ENCODE data around the gene NCBP3.
A peak's percentile ranks its signal among the peaks of the same experiment; 100 is the strongest.
"Not testable (repeated sequence)": the region's sequence is repeated elsewhere in the genome, so short reads cannot be mapped to it uniquely, and the experiment has no call there.

Gene NCBP3

DNA sequence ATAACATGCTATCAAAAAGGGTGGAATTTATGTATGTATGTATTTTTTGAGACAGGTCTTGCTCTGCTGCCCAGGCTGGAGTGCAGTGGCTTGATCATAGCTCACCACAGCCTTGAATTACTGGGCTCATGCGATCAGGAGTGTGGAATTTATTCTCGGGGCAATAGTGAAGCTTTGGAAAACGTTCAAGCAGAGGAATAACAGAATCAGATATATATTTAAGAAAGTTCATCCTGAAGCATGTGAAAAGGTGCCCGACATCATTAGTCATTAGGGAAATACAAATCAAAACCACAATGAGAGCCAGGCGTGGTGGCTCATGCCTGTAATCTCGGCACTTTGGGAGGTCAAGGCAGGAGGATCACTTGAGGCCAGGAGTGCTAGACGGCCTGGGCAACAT lies 37.3 kb downstream of the NCBP3 start:
- no peak for DNase-seq

DNA sequence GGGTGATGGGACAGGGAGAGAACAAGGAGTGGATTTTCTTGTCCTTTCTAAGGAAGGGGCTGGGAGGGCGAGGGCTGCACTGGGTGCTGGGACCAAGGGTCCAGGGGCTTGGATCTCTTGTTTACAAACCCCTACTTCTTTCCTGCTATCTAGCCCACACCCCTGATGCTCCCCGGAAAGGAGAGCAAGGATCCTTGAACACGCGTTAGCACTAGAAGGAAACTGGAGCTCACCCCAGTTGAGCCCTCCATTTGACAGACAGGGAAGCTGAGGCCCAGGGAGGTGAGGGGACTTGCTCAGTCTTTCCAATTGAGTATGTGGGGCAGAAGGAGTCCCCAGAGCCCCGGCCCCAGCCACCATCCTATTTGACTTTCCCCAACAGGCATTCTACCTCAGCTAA lies 40.5 kb downstream of the NCBP3 start:
- no peak for DNase-seq

DNA sequence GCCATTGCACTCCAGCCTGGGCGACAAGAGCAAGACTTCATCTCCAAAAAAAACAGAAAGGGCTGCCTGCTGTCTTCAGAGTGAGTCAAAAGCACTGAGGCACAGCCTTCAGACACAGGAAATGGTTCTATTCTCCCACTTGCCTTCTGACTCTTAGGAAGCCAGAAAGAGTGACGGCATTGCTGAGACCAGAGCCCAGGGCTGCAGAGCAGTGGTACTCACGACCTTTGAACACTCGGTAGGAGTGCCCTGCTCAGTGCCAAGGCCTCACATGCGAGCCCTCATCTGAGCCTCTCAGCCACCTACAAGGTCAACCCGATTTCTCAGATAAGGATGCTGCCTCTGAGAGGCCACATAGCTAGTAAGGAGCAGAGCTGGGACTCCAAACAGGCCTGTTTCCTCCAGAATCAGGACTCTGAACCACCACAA lies 41.5 kb downstream of the NCBP3 start:
- DNase-seq: no peak

DNA sequence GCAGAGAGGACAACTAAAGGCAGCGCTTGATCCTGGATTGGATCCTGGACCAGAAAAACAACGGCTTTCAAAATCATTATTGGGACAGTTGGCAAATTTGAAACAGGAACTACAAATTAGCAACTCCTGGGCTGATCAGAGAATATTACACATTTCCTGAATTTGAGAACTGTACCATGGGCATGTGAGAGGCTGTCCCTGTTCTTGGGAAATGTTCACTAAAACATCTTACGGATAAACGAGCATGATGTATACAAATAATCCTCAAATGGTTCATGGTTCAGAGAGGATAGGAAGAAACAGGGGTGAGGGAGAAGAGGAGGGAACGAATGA lies 42.8 kb downstream of the NCBP3 start:
- DNase-seq: no peak

DNA sequence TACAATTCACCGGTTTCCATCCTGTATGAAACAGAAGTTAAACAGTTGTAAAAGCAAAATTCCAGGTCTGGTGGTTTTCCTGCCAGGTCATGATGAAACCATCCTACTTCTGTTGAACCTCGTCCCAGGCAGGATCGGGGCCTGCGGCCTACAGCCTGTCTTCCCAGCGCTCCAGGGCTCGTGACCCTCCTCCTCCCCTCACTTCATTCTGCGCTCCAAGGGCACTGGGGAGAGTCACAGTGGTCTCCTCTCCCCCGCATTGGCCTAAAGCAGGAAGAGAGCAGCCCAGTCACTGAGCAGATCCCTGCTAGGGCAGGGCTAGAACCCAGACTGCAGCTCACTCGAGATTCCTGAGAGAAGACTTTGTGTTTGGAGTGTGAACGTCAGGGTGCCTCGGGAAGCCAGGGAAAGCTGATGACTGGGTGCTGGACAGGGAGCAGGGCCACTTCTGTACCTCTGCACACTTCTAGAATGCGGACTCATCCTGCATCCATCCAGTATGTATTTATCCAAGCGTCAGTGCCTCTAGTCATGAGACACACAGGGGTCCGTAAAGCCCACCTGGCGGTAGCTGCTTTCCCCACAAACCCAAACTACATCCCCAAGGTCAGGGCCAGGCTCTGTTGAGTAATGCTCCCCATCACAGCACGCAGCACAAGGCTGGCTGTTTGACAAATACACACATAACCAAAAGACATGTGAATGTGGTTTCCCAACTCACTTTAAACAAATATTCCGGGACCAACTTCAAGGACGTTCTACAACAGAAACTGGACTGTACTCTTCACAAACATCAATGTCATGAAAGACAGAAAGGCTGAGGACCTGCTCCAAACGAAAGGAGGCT lies 43.4 kb downstream of the NCBP3 start:
- DNase-seq: no peak

DNA sequence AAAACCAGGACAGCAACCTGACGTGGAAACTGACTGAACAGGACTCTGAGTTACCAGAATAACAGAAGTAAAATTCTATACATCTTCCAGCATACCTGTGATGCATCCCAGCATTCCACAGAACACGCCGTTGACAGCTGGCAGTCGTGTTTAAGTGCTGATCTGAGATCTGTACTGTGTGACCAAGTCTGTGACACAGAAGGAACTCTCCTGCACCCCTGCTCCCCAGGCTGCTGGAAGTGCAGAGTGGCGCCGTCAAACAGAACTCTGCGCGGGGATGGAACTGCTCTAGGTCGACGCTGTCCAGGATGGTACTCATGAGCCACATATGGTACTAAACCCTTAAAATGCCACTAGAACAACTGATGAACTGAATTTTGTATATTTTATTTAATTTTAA lies 44.3 kb downstream of the NCBP3 start:
- no peak for DNase-seq

DNA sequence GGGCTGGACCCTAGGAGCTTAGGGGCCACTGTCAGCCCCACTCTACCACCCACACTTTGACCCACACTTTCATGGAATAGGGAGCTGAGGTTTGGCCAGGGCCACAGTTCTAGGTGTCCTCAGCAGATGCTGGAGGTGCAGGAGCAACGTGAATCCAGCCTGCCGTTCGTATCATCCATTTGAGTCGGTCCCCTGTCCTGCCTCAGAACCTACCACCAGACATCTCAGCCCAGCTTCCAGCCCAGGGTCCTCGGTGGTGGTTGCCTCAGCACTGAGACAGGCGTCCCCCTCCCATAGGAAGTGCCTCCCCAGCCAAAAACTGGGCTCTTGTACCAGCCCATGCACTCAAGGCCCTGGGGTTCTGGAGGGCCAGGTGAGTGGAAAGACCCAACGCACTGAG lies 44.7 kb downstream of the NCBP3 start:
- no peak for DNase-seq

DNA sequence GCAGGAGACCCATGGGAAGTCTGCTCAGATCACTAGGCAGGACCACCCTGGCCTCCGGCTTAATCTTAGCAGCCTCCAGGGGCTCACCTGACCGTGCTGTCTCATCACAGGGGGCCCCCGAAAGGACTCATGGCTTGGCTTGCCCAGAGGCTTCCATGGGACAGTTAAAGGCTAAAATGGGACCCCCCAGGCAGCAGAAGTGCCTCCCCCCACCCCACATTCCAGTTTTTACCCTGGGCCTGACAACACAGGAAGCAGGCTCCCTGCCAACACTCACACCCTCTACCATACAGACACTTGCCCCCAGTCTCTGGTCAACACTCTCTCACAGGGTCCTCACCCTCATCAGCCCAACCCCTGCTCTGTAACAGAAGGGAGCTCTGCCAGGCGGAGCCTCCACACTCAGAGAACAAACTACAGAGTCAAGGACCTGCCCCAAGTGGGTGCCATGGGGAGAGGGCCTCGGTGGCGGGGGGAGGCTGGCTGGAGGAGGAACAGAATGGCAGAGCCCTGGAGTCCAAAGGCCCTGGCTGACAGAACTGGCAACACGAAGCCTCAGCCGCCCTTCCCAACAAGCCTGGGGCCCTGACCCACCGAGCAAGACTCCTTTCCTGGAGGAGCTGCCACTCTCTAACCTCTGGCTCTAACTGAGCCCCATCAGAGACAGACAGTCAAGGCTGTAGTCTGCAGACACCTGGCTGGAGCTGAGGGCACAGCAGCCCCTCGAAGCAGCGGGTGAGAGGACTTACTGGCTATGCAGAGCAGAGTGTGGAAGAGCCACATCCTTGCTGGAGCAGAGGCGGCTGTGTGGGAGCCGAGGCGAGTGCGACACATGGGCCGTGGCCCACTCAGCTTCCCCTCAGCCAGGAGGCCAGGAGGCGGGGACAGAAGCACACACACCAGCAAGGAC lies 45.4 kb downstream of the NCBP3 start, which contains the start of gene ITGAE:
Gene ITGAE, minus strand, starts transcription at position 827 of the 910 bp plus-strand sequence. Its CDS starts 44 bp downstream, at position 783.
- no peak for DNase-seq

DNA sequence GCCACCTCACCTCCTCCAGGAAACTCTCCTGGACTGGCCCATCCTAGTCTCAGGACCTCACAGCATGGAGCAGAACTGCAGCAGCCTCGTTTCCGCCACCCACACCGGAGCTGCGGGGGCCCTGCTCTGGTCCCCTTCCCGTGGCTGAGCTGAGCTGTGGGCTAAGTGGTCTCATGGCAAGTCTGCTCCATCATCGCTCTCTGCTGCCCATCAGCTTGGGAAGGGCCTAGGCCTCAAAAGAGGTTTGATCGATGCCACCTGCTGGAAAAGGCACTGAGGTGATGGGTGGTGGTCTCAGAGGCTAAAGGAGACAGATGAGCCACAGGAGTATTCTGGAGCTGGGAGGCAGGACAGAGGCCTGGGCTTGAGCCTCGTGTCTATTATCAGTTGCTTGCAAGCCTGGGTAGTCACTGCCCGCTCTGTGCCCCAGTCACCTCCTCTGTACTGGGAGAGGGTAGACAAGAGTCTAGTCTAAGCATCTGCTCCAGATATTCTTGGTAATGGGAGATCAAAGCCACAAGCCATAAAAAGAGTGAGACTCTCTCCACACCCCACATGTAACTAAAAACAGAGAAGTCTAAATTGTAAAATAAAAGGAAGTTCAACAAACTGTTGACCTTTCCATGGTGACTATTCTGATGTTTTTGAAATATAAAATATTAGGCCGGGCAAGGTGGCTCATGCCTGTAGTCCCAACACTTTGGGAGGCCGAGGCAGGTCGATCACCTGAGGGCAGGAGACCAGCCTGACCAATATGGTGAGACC lies 46.7 kb downstream of the NCBP3 start:
- DNase-seq: no peak

DNA sequence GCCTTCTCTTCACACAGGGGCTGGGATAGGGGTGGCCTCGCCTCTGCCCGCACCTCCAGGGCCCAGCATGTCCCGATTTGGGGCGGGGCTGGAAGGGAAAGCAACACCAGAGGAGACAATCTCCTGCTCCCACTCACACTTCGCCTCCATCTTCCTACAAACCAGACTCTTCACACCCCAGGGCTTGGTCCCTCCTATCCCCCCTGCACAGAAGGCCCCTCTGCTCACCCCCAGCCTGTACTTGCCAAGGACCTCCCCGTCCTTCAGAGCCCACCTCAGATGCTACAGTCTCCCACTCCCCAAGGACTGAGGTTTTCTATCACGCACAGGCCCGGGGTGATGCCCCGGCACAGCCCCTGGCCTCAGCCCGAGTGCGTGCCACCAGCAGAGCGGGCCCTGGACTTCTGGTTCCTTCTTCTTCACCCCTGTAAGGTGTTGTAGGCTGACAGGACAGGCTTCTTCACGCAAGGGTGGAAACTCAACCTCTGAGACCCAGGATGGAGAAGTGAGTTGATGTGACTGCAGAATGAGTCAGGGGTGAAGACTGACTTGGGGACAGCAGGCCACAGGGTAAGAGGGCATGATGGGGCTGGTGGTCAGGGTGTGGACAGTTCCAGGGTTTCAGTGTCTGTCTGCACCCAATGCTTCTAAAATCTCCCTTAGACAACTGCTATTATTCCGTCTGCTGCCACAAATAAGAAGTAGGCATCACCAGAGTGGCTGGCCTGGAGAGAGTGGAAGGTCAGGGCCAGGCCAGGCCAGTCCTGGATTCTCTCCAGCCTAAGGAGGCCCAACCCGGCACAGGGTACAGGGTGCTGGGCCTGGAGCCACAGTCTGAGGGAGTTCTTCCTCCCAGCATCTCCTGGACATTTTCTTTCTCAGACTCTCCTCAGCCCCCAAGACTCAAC lies 47.5 kb downstream of the NCBP3 start:
- no peak for DNase-seq

DNA sequence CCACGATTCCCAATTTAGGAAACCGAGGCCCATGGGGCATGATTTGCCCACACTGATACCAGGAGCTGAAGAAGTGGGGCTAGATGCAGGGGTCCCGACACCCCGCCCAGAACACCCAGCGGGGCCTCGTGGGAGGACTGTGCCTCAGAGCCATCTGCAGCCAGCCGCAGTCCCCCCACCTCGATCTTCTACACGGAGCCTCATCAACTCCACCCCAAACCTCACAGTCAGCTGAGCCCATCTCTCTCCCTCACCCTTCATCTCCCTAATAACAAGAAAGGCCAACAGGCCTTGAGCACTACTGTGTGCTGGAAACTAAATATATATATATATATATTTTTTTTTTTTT lies 49.2 kb downstream of the NCBP3 start:
- DNase-seq: no peak

DNA sequence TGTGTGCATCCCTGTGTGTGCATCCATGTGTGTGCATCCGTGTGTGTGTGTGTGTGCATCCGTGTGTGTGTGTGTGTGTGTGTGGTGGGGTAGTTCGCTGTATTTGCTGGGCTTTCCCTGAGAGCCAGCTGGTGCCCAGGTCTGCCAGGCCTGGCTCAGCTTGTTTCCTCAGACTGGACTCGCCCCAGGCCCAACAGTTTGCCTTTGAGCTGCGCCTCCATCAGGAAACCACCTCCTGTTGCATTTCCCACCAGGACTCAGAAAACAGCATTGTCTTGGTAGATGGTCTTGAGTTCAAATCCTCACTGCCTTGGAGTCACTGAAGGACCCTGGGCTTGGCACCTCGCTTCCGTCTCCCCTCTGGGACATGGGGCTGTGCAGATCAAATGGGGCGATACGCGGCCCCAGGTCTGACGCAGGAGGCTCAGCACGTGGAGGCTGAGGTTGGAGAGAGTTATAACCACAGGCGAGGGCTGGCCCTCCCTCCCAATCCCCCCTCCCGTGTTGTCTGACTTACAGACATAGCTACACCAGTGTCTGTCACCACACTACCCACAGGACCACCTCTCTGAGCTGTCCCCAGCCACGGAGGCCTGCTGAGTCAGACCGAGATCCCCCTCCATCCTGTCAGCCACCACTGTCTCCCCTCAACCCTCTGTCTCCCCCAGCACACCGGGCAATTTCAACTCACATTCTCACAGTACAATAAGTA lies 49.8 kb downstream of the NCBP3 start:
- DNase-seq: no peak

DNA sequence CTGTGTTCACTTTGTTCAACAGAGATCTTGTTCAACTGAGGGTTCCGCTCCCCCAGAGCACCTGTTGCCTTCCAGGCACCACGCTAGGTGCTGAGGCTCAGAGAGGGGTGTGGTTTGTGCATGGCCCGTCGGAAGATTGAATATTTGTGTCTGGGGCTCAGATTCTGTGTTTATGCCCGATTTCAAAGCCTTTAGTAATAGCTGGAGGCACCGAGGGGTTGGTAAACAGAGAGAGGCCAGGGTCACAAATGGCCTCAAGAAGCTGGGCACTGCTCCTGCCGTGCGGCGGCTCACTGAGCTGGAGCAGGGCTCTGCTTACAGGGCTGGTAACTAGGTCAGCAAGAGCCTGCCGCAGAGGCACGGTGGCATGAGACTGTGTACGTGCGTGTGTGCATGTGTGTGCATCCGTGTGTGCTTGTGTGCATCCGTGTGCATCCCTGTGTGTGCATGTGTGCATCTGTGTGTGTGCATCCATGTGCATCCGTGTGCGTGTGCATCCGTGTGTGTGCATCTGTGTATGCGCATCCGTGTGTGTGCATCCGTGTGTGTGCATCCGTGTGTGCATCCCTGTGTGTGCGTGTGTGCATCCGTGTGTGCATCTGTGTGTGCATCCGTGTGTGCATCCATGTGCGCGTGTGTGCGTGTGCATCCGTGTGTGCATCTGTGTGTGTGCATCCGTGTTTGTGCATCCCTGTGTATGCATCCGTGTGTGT lies 50.5 kb downstream of the NCBP3 start:
- DNase-seq: no peak

DNA sequence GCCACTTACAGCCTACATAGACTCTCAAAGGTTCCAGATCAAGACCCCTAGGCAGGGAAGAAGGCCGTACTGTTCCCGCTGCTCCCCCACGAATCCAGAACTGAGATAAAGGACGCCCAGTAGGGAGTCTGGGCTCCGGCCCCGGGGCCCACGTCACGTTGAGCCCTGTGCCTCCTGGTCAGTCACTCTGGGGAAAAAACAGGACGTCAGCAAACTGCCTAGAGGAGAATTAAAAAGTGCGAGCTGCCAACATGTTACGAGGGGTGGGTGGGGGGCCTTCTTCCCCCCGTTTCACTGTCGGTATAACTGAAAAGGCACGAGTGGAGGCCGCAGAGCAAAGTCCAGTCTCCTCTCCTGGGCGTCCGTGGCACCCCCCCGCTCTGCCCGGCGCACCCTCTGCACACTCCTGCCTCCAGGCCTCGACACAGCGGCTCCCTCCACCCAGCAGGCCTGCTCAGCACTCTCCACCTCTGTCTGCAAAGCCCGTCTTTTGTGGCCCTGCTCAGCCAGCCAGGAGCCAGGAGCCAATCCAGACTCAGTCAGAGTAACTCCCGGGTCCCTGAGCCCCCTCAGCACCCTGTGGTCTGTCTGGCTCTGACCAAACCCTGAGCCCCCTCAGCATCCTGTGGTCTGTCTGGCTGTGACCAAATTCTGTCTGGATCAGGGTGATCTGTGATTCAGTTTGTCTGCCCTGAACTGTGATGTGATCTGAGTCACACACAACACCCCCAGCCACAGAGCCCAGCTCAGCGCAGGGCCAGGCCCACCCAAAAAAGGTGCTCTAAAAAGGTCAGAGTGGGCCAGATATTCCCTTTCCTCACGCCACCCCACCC lies 51.3 kb downstream of the NCBP3 start:
- DNase-seq: no peak

DNA sequence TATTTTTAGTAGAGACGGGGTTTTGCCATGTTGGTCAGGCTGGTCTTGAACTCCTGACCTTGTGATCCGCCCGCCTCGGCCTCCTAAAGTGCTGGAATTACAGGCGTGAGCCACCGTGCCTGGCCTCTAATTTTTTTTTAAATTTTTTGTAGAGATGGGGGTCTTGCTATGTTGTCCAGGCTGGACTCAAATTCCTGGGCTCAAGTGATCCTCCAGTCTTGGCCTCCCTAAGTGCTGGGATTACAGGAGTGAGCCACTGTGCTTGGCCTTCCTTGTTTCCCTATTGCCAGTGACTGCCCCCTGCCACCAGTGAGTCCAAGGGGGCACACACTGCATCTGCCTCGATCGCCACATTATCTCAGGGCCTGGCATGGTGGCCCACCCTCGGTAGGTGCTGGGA lies 51.9 kb downstream of the NCBP3 start:
- DNase-seq: not testable (repeated sequence)

DNA sequence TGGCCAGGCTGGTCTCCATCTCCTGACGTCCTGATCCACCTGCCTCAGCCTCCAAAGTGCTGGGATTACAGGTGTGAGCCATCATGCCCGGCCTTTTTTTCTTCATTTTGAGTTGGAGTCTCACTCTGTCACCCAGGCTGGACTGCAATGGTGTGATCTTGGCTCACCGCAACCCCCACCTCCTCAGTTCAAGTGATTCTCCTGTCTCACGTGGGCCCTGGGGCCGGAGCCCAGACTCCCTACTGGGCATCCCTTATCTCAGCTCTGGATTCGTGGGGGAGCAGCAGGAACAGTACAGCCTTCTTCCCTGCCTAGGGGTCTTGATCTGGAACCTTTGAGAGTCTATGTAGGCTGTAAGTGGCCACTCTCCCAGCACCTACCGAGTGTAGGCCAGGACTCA lies 52.8 kb downstream of the NCBP3 start:
- not testable (repeated sequence) for DNase-seq

DNA sequence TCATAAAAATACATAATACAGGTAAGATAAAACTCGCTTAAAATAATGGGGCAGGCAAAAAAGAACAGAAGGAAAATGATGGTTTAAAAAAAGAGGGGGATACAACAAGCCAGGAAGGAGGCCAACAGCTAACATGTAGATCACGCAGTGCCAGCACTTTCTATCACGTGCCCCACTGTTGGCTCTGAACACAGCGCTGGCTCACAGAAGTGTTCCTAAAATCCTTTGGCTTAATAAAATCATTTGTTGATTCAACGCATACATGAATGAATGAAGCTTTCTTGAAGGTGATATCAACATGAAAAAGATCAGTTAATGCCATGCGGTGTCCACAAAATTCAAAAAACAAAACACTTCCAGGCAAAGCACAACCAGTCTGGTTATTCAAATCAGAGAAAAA lies 53.6 kb downstream of the NCBP3 start:
- no peak for DNase-seq

DNA sequence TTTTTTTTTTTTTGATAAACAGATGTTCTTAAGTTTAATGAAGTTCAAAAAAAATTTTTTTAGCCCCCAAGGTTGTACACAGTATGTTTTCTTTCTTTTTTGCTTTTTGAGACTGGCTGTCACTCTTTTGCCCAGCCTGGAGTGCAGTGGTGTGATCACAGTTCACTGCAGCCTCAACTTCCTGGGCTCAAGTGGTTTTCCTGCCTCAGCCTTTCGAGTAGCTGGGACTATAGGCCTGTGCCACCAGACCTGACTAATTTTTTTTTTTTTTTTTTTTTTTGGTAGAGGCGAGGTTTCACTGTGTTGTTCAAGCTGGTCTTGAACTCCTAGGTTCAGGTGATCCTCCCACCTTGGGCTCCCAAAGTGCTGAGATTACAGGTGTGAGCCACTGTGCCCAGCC lies 57.8 kb downstream of the NCBP3 start:
- peak; percentile 30 for DNase-seq

DNA sequence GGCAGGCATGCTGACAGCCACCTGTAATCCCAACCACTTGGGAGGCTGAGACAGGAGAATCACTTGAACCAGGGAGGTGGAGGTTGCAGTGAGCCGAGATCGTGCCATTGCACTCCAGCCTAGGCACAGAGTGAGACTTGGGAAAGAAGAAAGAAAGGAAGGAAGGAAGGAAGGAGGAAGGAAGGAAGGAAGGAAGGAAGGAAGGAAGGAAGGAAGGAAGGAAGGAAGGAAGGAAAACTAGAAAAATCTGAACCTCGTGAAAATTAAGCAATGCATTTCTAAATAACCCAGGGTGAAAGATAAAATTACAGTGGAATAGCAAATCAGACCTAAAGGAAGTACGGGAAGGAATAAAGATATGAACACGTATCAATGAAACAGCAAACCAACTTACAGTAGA lies 60.7 kb downstream of the NCBP3 start:
- not testable (repeated sequence) for DNase-seq

DNA sequence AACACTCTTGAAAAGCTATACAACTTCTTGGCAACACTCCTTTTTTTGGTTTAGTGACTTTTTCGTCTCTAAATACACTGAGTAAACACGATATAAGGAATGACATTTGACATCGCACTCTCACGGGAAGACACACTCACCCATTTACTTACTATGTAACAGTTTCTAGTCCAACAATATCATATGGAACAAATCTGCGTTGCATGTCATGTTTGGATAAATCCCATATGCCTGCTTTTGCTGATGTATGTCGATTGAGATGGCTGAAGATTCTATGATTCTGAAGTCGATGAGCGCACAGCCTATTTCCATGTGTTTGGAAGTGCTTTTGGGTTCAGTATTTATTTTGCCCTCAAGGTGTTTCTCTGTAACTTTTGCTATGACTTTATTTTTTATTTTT lies 63.3 kb downstream of the NCBP3 start:
- DNase-seq: no peak

Data from NCI-H2171 treated with DMSO at 0.1 percent for 48 hours (cell line).